NCI-H526 treated with DMSO at 0.1 percent for 48 hours (cell line): ENCODE data around the gene NOTO.
"Not testable (repeated sequence)": the region's sequence is repeated elsewhere in the genome, so short reads cannot be mapped to it uniquely, and the experiment has no call there.

Source experiments
- DNase-seq: peaks from one replicate; lab custom pipeline; 2025; lab: John Stamatoyannopoulos, UW

NOTO gene

GRCh38 chr2:73200281-73200680 lies 2.1 kb upstream of the NOTO start:
- DNase-seq, result not testable (repeated sequence)

GRCh38 chr2:73203055-73203681 lies 794 bp downstream of the NOTO start:
- DNase-seq, result no peak

GRCh38 chr2:73205611-73206010 lies 3.2 kb downstream of the NOTO start:
- no peak for DNase-seq

GRCh38 chr2:73208258-73208657 lies 5.9 kb downstream of the NOTO start:
- DNase-seq, result no peak

GRCh38 chr2:73210019-73210418 lies 7.6 kb downstream of the NOTO start:
- DNase-seq, result no peak

GRCh38 chr2:73210696-73211095 lies 8.3 kb downstream of the NOTO start:
- DNase-seq, result no peak

- DNase-seq, result no peak
Observed at GRCh38 chr2:73212098-73212447, 9.7 kb downstream of the NOTO start.

GRCh38 chr2:73212448-73213176 lies 10.2 kb downstream of the NOTO start:
- peak; percentile 24 for DNase-seq

- peak; percentile 32 for DNase-seq
Observed at GRCh38 chr2:73214120-73215035, 12.0 kb downstream of the NOTO start, which contains the start of gene SMYD5. Gene SMYD5 (plus strand): TSS chr2:73214245. CDS start chr2:73214267, 22 bp downstream.

- DNase-seq, result no peak
Observed at GRCh38 chr2:73215254-73215653, 12.9 kb downstream of the NOTO start.

GRCh38 chr2:73217160-73217559 lies 14.8 kb downstream of the NOTO start:
- no peak for DNase-seq

GRCh38 chr2:73217826-73218225 lies 15.5 kb downstream of the NOTO start:
- no peak for DNase-seq

GRCh38 chr2:73218298-73218697 lies 15.9 kb downstream of the NOTO start:
- DNase-seq, result no peak

GRCh38 chr2:73223821-73224220 lies 21.4 kb downstream of the NOTO start:
- DNase-seq, result no peak

GRCh38 chr2:73225513-73226360 lies 23.4 kb downstream of the NOTO start:
- DNase-seq, result no peak

GRCh38 chr2:73227086-73227485 lies 24.7 kb downstream of the NOTO start:
- no peak for DNase-seq

- DNase-seq, result no peak
Observed at GRCh38 chr2:73228631-73229030, 26.3 kb downstream of the NOTO start.

GRCh38 chr2:73232403-73233153 lies 30.2 kb downstream of the NOTO start:
- DNase-seq, result no peak

GRCh38 chr2:73233154-73233931 lies 31.0 kb downstream of the NOTO start, which contains the start of gene PRADC1:
Gene PRADC1 (minus strand): TSS chr2:73233239. CDS start chr2:73233160, 79 bp downstream.
- peak; percentile 99 for DNase-seq
